Subcutaneous adipose tissue (tissue), 4 donors: ENCODE data around the gene WDR1. TPM values are rescaled to one million over a fixed set of nuclear protein-coding genes. Genes with fewer than 3 reads are reported as not detected.

Source experiments
- total RNA-seq, 4 donors: library from RNA; depleted of rRNA; stranded (reverse); fragments of >200 nt; gene quantifications; one replicate each; pipeline ENCODE4 v1.1.0, GENCODE V29; 2016
- TF ChIP-seq, protein P1 (sequence below): fragments of 450-650 bp; IDR thresholded peaks from one replicate; pipeline ENCODE4 v1.5.1; 2016; ENCODE audit warnings: low read depth, mild to moderate bottlenecking, control low read depth, antibody characterized with exemption, moderate library complexity

WDR1 gene
- total RNA-seq, 4 donors from 2014 or later: 81.9 to 122 (median 99.1) TPM

- TF ChIP-seq, protein P1, sequence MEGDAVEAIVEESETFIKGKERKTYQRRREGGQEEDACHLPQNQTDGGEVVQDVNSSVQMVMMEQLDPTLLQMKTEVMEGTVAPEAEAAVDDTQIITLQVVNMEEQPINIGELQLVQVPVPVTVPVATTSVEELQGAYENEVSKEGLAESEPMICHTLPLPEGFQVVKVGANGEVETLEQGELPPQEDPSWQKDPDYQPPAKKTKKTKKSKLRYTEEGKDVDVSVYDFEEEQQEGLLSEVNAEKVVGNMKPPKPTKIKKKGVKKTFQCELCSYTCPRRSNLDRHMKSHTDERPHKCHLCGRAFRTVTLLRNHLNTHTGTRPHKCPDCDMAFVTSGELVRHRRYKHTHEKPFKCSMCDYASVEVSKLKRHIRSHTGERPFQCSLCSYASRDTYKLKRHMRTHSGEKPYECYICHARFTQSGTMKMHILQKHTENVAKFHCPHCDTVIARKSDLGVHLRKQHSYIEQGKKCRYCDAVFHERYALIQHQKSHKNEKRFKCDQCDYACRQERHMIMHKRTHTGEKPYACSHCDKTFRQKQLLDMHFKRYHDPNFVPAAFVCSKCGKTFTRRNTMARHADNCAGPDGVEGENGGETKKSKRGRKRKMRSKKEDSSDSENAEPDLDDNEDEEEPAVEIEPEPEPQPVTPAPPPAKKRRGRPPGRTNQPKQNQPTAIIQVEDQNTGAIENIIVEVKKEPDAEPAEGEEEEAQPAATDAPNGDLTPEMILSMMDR: no peak
These were observed 5.8 kb upstream of the WDR1 start for GRCh38 chr4:10122236-10122932.

GRCh38 chr4:10121568-10122208 lies 5.1 kb upstream of the WDR1 start:
- TF ChIP-seq, protein P1: no peak

DNA sequence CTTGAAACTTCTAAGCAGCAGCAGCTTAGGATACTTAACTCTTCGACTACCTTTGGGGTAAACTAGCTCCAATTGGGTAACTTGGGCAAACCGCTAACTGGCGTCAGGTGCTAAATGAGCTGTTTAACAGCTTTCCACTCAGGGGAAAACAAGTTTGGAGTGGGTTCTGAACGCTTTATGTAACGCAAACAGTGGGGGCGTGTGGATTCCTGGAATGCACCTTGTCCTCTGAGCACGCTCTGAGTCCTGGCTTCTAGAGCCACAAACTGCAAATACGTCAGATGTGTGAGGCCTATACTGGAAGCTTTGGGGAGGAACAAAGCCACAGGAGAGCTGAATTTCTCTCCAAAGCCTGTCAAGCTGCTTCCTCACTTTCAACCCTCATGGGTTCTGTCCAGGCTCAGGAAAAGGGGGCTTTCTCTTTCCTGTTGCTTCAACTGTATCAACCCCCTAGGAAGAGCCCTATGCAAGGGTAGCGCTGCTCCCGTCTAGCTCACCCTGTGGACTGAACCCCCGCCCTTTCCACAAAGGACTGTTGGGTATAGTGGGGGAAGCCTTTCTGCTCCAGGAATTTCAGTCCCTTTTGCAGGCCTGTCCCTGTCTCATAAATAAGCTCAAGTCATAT lies 4.5 kb upstream of the WDR1 start:
- TF ChIP-seq, protein P1: no peak

DNA sequence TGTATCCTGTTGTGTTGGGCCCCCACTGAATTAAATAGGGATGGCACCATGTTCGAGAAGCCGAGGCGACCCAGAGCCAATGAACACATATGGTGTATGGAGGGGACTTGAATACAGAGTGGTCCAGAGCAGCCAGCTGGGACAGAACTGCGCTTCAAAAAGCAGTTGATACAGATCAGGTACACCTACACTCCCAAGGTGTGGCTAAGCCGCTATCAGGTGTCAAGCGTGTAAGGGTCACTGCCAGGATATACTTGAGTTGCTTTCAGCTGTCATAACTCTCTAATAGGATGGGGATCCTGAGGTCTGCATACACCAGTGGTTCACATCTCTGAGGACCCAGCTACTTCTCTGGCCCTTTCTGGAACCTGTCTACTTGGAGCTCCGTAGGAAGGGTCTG lies 3.2 kb upstream of the WDR1 start:
- TF ChIP-seq, protein P1: no peak

DNA sequence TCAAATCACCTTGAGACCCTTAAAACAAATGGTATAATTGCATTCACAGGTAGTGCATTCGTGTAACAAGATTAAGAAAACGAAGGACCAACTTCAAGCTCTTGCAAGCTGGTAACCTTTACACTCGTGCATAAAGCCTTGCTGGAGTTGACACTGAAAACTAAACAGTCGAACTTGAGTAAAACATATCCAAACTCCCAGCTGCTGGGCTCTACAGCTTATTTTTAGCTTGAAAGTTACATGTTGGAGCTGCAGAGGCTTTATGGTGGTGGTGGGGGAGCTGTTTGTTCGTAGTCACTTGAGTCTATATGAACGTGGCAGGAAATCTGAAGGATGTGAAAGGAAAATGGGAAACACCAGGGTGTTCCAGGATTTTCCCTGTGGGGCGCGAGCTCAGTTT lies 2.7 kb upstream of the WDR1 start:
- TF ChIP-seq, protein P1: no peak

- TF ChIP-seq, protein P1: no peak
These were observed 1.7 kb upstream of the WDR1 start for GRCh38 chr4:10118048-10119004.
